ENCODE results near the gene BMPR1B.

- TF ChIP-seq CTCF (IDR thresholded peaks at IDR 0.05; ENCODE audit: low read depth, low read length, poor library complexity, severe bottlenecking), result no peak
- no peak for TF ChIP-seq EZH2phosphoT487 (IDR thresholded peaks at IDR 0.05; ENCODE audit: borderline replicate concordance, low read length)
These were observed 196.5 kb downstream of the BMPR1B start for GRCh38 chr4:94954251-94954650.

All from DOHH2 (cell line).